Liver (tissue), 9 donors: ENCODE measurements around the gene TMBIM6. TPM values are rescaled to one million over a fixed set of nuclear protein-coding genes. Genes with fewer than 3 reads are reported as not detected.
"Not testable (repeated sequence)": the region's sequence is repeated elsewhere in the genome, so short reads cannot be mapped to it uniquely, and the experiment has no call there.

ENCODE experiments used
- DNase-seq: peaks from one replicate; pipeline ENCODE4 v3.0.0-alpha.2; 2017; ENCODE audit warnings: low spot score
- H3K27ac ChIP-seq, 2 donors: one replicate each; pipeline ENCODE4 v1.7.0; 2013; ENCODE audit warnings: inconsistent platforms in 2 of 2, low read length in 2 of 2, control low read depth in 1 of 2, low read depth in 1 of 2, mild to moderate bottlenecking in 1 of 2
- H3K27me3 ChIP-seq, 4 donors: one replicate each; pipeline versions ENCODE4 v1.6.1 to v1.7.0; 2013; ENCODE audit warnings: low read length in 3 of 4, inconsistent platforms in 1 of 4, mild to moderate bottlenecking in 1 of 4, moderate library complexity in 1 of 4; ENCODE audit not compliant: control insufficient read depth in 4 of 4, insufficient read depth in 4 of 4
- H3K36me3 ChIP-seq, 4 donors: one replicate each; pipeline versions ENCODE4 v1.6.1 to v1.7.0; 2013; ENCODE audit warnings: low read length in 3 of 4, mild to moderate bottlenecking in 3 of 4, low read depth in 1 of 4, moderate library complexity in 1 of 4; ENCODE audit not compliant: control insufficient read depth in 4 of 4, insufficient read depth in 3 of 4
- H3K4me1 ChIP-seq, 4 donors: one replicate each; pipeline versions ENCODE4 v1.6.1 to v1.7.0; 2013; ENCODE audit warnings: low read length in 3 of 4, mild to moderate bottlenecking in 3 of 4, moderate library complexity in 1 of 4; ENCODE audit not compliant: control insufficient read depth in 4 of 4, insufficient read depth in 4 of 4
- H3K4me3 ChIP-seq, 3 donors: one replicate each; pipeline versions ENCODE4 v1.6.1 to v1.7.0; 2013; ENCODE audit warnings: low read length in 3 of 3, control low read depth in 1 of 3, low read depth in 1 of 3, mild to moderate bottlenecking in 1 of 3
- H3K9ac ChIP-seq, 2 donors: one replicate each; pipeline ENCODE4 v1.7.0; 2013; ENCODE audit warnings: low read length in 2 of 2, mild to moderate bottlenecking in 2 of 2, moderate library complexity in 2 of 2, control low read depth in 1 of 2, low read depth in 1 of 2
- H3K9me3 ChIP-seq, 4 donors: one replicate each; pipeline versions ENCODE4 v1.6.1 to v1.7.0; 2013; ENCODE audit warnings: low read length in 3 of 4; ENCODE audit not compliant: control insufficient read depth in 4 of 4
- ATF3 ChIP-seq: IDR thresholded peaks from 2 replicates; pipeline ENCODE4 v1.6.1; 2016; ENCODE audit warnings: antibody characterized with exemption
- CTCF ChIP-seq: fragments of 150-350 bp; IDR thresholded peaks from 2 replicates; pipeline ENCODE4 v1.5.1; 2017; ENCODE audit warnings: improper control_type of control experiment, low read depth, low read length; ENCODE audit not compliant: missing input control
- EGR1 ChIP-seq, 2 donors: IDR thresholded peaks; 2 replicates each; pipeline ENCODE4 v1.6.1; 2016 to 2018; ENCODE audit warnings: antibody characterized with exemption in 2 of 2, low read depth in 2 of 2
- FOXA1 ChIP-seq: IDR thresholded peaks from 2 replicates; pipeline ENCODE4 v1.6.1; 2016; ENCODE audit warnings: antibody characterized with exemption
- FOXA2 ChIP-seq: IDR thresholded peaks from 2 replicates; pipeline ENCODE4 v1.6.1; 2016; ENCODE audit warnings: antibody characterized with exemption
- GABPA ChIP-seq, 2 donors: IDR thresholded peaks in 1 of 2; conservative IDR thresholded peaks in 1 of 2; 2 replicates each; pipeline ENCODE4 v1.6.1; 2016; ENCODE audit warnings: antibody characterized with exemption in 2 of 2, mild to moderate bottlenecking in 1 of 2, moderate library complexity in 1 of 2
- HNF4G ChIP-seq: IDR thresholded peaks from 2 replicates; pipeline ENCODE4 v1.6.1; 2016; ENCODE audit warnings: antibody characterized with exemption
- JUND ChIP-seq, 2 donors: IDR thresholded peaks; 2 replicates each; pipeline ENCODE4 v1.6.1; 2016; ENCODE audit warnings: antibody characterized with exemption in 2 of 2
- MAX ChIP-seq: IDR thresholded peaks from 2 replicates; pipeline ENCODE4 v1.6.1; 2016; ENCODE audit warnings: antibody characterized with exemption
- NR2F2 ChIP-seq: IDR thresholded peaks from 2 replicates; pipeline ENCODE4 v1.6.1; 2016; ENCODE audit warnings: antibody characterized with exemption
- RAD21 ChIP-seq, 2 donors: IDR thresholded peaks; 2 replicates each; pipeline ENCODE4 v1.6.1; 2016; ENCODE audit warnings: antibody characterized with exemption in 2 of 2, mild to moderate bottlenecking in 2 of 2
- RXRA ChIP-seq, 2 donors: IDR thresholded peaks; 2 replicates each; pipeline ENCODE4 v1.6.1; 2017 to 2018; ENCODE audit warnings: antibody characterized with exemption in 2 of 2, mild to moderate bottlenecking in 1 of 2
- SP1 ChIP-seq: IDR thresholded peaks from 2 replicates; pipeline ENCODE4 v1.6.1; 2018; ENCODE audit warnings: antibody characterized with exemption, mild to moderate bottlenecking
- TAF1 ChIP-seq: conservative IDR thresholded peaks from 2 replicates; pipeline ENCODE4 v1.6.1; 2016; ENCODE audit warnings: antibody characterized with exemption, mild to moderate bottlenecking
- YY1 ChIP-seq: IDR thresholded peaks from 2 replicates; pipeline ENCODE4 v1.6.1; 2016; ENCODE audit warnings: antibody characterized with exemption, mild to moderate bottlenecking
- ZBTB33 ChIP-seq: IDR thresholded peaks from 2 replicates; pipeline ENCODE4 v1.6.1; 2016; ENCODE audit warnings: antibody characterized with exemption
- WGBS: extraction: QIAGEN DNeasy Blood & Tissue Kit; methylation state at CpG from one replicate; pipeline ENCODE4 v1.1.7; 2013; 5-methylcytosine and 5-hydroxymethylcytosine counted together
- polyA plus RNA-seq, 2 donors: library from polyadenylated mRNA; stranded (reverse) in 1 of 2; unstranded in 1 of 2; fragments of 200-250 nt in 1 of 2; fragments of >200 nt in 1 of 2; fragmentation: Nextera tagmentation in 1 of 2; extraction: Ambion mirVana in 1 of 2; gene quantifications; one replicate each; pipeline versions ENCODE4 v1.2.1 to v1.2.3, GENCODE V29; 2013 to 2015
- total RNA-seq, 2 donors: library from RNA; depleted of rRNA; stranded (reverse); fragments of >200 nt; gene quantifications; one replicate each; pipeline ENCODE4 v1.2.3, GENCODE V29; 2014
- donor health status: healthy.
- donor health status: healthy.
- donor health status: healthy.
- donor health status: healthy.
- donor health status: healthy.

TMBIM6 gene
- total and polyA plus RNA-seq, 4 donors = 464 to 1,207 (median 713) TPM

DNA sequence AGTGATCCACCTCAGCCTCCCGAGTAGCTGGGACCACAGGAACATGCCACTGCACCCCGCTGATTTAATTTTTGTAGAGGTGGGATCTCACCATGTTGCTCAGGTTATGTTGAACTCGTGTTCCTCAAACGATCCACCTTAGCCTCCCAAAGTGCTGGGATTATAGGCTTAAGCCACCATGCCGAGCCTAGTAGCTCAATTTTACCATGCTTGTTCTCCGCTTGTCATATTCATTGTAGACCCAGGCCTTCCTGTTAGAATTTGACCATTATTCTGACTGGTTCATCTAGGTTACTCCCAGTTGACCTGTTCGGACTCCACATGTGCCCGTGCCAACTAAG is 24.7 kb downstream of the TMBIM6 start (continued):
- TF ChIP-seq MAX (no peak), JUND (IDR thresholded peaks at IDR 0.05) (no peak), ZBTB33 (no peak), YY1 (no peak), EGR1 (IDR thresholded peaks at IDR 0.05; ENCODE audit: low read depth in 2 of 2) (no peak), FOXA2 (no peak), RAD21 (IDR thresholded peaks at IDR 0.05) (no peak), NR2F2 (no peak), ATF3 (no peak), SP1 (no peak), TAF1 (no peak), HNF4G (no peak)

- Histone ChIP-seq H3K9ac (no peak overlapping the region), H3K27me3 (no peaks in the 10 kb centered on the region)
- TF ChIP-seq RAD21 (IDR thresholded peaks at IDR 0.05) (no peak), YY1 (no peak), ZBTB33 (no peak), SP1 (no peak), FOXA1 (no peak), FOXA2 (no peak), RXRA (IDR thresholded peaks at IDR 0.05) (no peak), ATF3 (no peak), TAF1 (no peak), CTCF (no peak), NR2F2 (no peak), EGR1 (IDR thresholded peaks at IDR 0.05; ENCODE audit: low read depth in 2 of 2) (no peak), GABPA (IDR thresholded peaks at IDR 0.05 in 1 of 2, conservative IDR thresholded peaks at IDR 0.05 in 1 of 2) (no peak)
These were observed 26.0 kb downstream of the TMBIM6 start for GRCh38 chr12:49767333-49767732.

DNA sequence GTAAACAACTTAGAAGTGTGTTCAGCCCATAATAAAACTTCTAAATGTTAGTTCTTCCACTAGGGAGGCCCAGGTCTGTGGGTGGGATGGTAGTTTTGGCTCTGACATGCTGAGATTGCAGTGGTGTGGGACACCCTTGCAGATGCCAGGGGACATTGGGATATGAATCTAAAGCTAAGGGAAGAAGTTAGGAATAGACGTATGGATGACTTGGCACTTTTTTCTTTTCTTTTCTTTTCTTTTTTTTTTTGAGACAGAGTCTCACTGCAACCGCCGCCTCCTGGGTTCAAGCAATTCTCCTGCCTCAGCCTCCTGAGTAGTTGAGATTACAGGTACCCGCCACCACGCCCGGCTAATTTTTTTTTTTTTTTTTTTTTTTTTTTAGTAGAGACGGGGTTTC is 31.7 kb downstream of the TMBIM6 start:
- H3K36me3 ChIP-seq, H3K9ac ChIP-seq, H3K9me3 ChIP-seq, H3K27me3 ChIP-seq, H3K4me1 ChIP-seq, H3K27ac ChIP-seq, DNase-seq, H3K4me3 ChIP-seq: not testable (repeated sequence)
- WGBS = 91% methylated on average over 6 of the region's 7 CpGs

More at GRCh38 chr12:49767333-49767732, 26.0 kb downstream of the TMBIM6 start:
- H3K4me3 ChIP-seq = no peak overlapping the region
- no peaks in the 10 kb centered on the region for H3K9me3 ChIP-seq
- DNase-seq = no peak
- H3K27ac ChIP-seq = no peak overlapping the region
- 79% methylated on average over 4 of the region's 4 CpGs for WGBS
- H3K4me1 ChIP-seq = no peaks in the 10 kb centered on the region
- peaks cover 0 to 27% (median 22%) of the 10 kb centered on the region in 4 donors for H3K36me3 ChIP-seq
